HG03139 (cell line): ENCODE results near the gene CWC25.
"Not testable (repeated sequence)": the region's sequence is repeated elsewhere in the genome, so short reads cannot be mapped to it uniquely, and the experiment has no call there.

Experiments used
- ATAC-seq: cut with Tn5 transposase; IDR thresholded peaks from one replicate; pipeline ENCODE4 v1.9.1; 2021; ENCODE audit not compliant: unreplicated experiment

CWC25 gene

DNA sequence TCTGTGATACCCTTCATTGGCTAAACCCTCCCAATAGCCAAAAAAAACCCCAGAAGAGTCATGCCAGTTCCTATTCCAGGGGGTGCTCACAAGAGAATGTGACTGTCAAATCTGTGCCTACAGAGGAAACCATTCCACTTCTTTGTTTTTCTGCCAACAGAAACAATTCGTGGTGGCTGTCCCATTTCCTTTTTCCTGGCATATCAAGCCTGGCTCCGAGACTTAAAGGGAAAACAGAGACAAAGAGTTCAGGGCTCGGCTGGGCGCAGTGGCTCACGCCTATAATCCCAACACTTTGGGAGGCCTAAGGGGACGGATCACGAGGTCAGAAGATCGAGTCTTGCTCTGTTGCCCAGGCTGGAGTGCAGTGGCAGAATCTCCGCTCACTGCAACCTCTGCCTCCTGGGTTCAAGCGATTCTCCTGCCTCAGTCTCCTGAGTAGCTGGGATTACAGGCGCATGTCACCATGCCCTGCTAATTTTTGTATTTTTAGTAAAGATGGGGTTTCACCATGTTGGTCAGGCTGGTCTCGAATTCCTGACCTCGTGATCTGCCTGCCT is 34.9 kb downstream of the CWC25 start:
- not testable (repeated sequence) for ATAC-seq

DNA sequence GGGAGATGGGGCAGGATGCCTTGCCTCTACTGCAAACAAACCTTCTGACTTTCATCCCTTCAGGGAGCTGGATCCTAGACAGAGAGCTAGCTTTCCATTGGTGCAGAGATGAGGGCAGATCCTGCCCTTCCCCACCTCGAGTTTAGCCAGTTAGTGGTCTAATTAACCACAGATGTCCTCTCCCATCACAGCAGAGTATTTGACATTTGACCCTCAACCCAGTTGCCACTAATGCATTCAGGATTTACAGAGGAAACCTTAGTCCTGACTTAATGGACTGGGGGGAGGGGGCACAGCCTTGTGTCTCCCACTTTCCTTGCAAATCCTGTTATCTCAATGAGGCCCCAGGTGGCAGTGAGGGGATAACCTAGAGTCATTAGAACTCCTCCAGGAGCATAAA is 35.9 kb downstream of the CWC25 start:
- no peak for ATAC-seq

DNA sequence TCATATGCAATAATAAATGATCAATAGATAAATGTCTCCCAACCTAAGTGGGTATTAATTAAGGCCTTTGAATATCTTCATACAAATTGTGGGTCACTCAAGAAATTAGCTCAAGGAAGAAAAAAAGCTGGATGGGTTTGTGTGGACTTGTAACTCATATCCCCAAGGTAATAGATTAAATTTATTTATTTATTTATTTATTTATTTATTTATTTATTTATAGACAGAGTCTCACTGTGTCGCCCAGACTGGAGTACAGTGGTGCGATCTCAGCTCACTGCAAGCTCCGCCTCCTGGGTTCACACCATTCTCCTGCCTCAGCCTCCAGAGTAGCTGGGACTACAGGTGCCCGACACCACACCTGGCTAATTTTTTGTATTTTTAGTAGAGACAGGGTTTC is 37.1 kb downstream of the CWC25 start:
- not testable (repeated sequence) for ATAC-seq

DNA sequence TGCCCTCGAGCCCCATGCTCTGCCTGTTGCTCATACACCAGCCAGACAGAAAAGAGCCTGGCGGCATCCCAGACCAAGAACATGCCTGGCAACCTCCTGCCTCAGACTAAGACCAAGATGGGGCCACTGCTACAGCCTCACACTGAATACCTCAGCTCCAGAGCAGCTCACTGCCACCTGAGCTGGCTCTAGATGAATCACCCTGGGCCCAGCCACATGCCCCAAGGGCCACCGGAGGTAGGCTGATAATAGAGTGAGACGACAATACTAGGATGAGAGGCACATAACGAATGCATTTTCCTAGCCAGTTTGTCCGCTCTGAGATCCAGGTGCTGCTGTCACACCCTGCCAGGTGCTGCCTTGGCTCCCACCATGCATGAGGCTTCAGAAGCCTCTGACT is 38.7 kb downstream of the CWC25 start:
- ATAC-seq = no peak

DNA sequence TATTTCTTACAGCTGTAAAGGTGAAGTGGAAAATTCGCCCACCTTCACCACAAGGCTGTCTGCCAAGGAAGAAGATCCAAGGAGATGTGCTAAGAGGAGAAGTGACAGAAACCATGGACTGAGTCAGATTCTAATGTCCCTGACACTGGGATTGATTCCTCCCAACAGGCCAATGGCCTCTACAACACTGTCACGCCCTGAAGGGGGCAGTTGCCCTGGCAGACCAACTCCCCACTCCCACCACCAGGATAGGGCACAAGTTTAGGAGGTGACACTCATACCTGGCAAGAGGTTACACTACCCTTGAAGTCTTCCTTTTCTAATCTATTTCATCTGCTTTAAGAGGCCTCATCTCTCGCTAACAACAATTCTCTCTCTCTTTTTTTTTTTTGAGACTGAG is 41.9 kb downstream of the CWC25 start:
- ATAC-seq = no peak

DNA sequence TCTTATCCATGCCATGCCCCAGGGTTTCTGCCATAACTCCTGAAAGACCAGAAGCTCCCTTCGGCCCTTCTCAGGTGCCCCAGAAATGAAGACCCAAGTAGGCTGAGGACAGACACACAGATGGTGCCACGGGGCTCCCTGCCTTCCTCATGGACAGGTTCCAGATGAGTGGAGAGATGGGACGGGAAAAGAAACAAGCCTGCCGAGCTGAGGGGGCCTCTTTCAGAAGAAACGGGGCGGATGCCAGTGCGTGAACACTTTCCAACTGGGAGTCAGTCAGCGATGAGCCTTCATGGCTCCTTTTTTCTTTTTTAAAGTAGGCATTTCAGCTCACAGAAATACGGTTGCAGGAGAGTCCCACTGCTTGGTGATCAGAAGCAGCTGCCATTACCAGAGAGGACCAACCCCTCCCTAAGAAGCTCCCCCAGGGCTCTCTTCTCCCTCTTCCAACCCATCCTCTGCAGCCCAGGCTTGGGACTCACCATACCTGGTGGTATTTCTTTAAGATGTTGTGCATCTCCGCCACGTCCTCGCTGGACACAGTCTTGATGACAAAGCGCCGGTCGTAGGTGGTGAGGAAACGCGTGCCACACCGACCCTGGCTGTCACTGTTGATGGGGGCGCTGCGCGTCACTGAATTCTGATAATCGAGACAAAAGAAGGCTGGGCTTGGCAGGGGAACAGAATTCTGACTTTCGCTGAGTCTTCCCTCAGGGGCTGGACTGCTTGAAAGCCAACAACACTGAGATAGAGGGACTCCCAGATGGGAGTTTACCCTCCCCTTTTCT is 45.0 kb downstream of the CWC25 start:
- no peak for ATAC-seq

DNA sequence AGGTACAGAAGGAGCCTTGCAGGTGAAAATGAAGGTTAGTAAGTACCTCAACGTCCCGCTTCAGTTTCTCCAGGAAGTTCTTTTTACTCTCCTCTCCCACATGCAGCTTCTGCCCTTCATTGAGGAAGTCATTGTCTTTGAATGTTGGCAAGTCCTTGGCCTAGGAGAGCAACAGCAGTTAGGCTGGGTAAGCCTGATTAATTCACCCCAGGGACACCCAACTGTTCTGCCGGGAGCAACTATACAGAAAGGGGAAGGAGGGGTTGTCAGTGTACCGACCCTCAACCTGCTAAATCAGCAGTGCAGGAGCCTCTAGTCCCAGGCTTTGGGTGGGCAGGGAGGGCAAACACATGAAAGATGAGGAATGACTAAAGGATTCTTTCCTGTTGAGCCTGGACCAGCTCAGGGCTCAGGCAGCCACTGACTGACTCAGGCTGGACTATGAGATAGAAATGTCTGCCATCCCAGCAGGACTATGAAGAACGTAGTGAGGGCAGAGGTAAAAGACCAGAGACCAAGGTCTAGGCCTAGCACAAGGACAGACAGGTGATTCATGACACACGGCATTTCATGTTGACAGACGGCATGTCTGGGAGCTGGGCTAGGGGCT is 47.4 kb downstream of the CWC25 start:
- ATAC-seq = no peak

DNA sequence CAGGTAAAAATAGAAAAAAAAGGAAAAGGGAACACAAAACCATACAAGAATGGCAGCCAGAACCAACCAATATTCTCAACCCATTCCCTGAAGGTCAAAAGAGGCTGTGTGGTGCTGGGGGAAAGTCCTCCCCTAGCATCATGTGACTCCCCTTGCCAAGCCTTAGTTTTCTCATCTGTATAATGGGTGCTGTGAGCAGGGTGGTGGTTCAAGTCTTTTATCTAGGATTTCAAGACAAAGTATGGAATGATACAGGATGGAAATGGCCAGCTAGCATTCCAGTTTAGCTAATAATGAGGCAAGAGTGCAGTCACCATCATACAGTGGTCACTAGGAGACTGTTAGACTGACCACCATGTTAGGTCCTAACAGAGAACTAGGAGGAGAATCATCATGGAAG is 51.9 kb downstream of the CWC25 start:
- no peak for ATAC-seq

DNA sequence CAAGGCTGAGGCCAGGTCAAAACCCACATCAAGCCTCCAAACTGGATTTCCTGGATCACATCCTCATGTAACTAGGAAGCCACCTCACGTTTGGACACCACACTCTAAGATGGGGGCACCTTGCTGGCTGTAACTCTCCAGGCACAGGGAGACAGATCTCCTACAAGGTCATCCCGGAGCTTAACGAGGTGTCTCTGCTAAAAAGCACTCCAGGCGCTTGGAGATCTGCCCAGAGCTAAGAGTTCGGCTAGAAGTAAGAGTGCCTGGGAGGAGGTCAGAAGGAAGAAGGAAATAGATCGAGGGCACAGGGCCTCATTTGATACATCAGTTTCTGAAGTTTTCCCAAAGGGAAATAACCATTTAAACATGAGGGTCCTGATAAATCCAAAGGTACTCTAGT is 56.7 kb downstream of the CWC25 start:
- no peak for ATAC-seq

DNA sequence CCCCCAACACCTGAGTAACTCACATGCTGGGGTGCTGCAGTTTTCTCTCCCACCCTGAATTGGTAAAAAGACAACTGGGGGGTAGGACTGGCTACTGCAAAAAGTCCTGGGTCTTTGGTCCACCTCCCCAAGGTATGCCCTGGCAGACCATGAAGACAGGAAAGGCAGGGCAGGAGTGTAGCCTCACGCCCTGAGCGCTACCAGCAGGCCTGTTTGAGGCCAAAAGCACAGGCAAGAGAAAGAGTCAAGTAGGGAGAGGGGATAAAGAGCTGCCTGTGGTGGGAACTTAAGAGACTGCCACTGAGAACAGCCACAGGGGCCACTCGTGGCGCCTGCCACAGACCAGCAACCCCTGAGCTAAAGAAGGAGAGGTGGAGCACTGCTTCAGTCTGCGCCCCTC is 58.8 kb downstream of the CWC25 start:
- ATAC-seq = no peak

DNA sequence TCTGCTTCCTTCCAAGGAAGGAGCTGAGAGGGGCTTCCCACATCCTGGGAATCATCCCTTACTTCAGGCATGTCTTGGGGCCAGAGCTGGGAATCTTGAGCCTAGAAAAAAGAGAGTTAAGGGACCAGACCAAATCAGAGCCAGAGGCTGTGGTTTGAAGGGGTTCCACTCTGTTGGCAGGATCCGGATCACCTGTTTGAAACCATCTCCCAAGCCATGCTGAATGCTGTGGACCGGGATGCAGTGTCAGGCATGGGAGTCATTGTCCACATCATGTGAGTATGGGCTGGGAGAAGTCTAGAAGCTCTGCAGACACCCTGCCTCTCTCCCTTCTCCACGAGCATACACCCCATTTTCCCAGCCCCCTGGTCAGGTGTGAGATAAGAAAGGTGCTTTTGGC is 62.9 kb downstream of the CWC25 start:
- ATAC-seq = no peak

DNA sequence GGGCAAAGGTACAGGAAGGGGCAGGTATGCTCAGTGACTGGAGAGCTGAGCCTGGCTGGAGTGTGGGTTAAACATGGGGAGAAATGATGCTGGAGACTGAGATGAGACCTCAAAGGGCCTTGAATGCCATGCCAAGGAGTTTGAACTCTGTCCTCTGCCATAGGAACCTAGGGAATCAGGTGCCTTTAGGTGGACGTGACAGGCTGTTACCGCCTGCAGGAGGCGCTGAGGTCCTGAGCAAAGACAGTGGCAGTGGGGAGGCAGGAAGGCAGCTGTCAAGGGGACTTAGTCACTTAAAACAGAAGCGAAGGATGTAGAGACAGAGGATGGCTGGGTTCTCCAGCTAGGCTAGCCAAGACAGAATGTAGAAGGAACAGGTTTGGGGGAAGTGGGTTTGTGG is 63.5 kb downstream of the CWC25 start:
- ATAC-seq = no peak

DNA sequence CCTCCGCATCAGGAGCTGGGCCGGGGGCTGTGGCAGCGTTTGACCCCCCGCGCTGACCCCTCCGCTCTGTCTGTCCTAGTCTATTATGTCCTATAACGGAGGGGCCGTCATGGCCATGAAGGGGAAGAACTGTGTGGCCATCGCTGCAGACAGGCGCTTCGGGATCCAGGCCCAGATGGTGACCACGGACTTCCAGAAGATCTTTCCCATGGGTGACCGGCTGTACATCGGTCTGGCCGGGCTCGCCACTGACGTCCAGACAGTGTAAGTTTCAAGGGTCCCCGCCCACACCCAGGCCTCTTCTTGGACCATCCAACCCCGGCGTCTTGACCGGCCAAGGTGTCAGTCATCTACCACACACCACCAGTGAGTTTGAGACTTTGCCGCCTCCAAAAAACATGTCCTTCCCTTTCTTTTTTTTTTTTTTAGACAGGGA is 72.0 kb downstream of the CWC25 start:
- no peak for ATAC-seq

DNA sequence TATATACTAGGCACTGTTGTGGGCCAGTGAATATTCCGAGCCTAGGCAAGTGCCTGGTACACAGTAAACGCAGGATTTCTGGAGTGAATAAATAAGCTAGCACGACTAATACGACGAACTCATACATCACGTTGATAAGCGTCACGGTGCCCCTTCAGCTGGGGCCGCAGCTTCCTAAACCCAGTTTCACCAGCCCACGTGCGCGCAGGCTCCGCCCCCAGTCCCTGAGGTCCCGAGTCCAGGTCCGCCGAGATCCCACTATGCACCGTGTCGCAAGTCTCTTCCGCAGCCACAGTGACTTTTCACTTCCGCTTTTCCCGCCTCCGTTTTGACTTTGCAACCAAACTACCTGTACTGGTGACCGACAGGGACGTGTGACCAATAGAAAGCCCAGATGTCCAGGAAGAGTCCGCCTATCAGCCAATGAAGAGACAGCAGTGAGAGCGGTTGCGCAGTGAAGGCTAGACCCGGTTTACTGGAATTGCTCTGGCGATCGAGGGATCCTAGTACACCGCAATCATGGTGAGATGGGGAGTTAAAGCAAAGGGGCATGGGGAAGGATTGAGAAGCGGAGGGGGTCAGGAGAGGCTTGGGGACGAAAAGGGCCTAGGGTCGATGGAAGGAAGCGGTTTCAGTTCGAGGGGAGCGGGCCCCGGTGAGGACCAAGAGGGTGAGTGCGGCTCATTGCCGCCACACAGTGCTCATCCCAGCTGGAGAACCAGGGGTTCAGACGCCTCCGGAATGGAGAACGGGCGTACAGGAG is 72.6 kb downstream of the CWC25 start, which contains the start of gene PSMB3:
TSS of gene PSMB3 (plus strand) at position 434 of the 763 bp plus-strand sequence. CDS start at position 520, 86 bp downstream.
- peak; percentile 66 for ATAC-seq

DNA sequence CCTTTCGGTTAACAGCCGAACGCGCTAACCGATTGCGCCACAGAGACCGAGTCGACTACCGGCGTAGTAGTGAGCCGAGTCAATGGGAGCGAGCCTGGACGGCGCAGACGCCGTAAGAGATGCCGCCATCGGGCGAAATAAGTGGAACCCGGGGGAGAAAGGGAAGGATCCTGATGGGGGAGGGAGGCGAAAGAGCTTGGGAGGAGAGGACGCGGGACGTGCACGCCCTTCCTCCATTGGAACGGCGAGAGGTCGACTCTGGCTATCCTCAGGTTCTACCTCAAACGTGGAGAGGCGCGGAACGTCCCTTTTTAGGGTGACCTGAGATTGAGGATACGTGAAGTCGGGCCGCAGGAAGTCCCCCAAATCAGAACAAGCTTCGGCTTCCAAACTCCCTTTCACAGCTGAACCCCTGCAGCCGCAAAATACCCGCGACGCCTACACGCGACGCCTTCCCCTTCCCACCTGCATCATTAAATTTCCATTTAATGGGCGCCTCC is 73.3 kb downstream of the CWC25 start:
- no peak for ATAC-seq

DNA sequence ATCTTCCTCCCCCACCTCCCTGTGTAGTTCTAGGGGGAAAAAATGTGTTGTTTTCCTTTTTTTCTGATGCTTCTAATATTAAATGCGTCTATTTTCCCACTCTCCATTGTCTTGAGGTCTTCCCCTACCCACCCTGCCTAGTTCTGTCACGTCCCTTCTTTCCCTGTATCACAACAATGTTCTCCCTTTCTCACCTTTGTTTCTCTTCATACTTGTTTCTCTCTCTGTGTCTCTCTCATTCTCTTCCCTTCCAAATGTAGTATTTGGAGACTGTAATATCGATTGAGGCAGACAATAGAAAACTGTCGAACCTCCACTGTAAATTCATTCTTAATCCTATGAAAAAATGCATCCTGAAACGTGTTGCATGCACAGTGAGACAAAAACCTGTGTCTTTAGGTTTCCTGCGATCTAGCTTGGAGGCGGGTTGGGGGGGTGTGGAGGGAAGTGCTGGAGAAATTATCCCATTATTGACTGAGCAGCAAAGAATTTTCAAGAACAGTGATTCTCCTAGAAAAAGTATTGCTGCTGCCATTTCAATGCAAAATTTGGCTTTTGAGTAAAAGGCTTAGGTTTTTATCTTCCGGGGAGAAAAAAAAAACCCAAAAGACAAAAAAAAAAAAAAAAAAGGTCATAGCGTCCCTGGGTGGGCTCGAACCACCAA is 73.8 kb downstream of the CWC25 start:
- ATAC-seq = no peak
